ENCODE results near the gene RTN4R.

RTN4R gene

GRCh38 chr22:20211997-20212753 lies 55.9 kb downstream of the RTN4R start:
- DNase-seq = no peak

- no peak for DNase-seq
Observed at GRCh38 chr22:20211409-20211996, 56.6 kb downstream of the RTN4R start.

- DNase-seq = no peak
Observed at GRCh38 chr22:20210473-20211059, 57.6 kb downstream of the RTN4R start.

- DNase-seq = no peak
Observed at GRCh38 chr22:20209761-20210250, 58.3 kb downstream of the RTN4R start.

GRCh38 chr22:20208713-20209310 lies 59.3 kb downstream of the RTN4R start:
- DNase-seq = no peak

GRCh38 chr22:20207277-20208025 lies 60.7 kb downstream of the RTN4R start:
- DNase-seq = no peak

GRCh38 chr22:20206709-20207215 lies 61.4 kb downstream of the RTN4R start:
- peak; percentile 6 for DNase-seq

GRCh38 chr22:20205964-20206708 lies 62.0 kb downstream of the RTN4R start:
- peak; percentile 84 for DNase-seq

- DNase-seq = no peak
Observed at GRCh38 chr22:20205464-20205963, 62.6 kb downstream of the RTN4R start.

GRCh38 chr22:20204806-20205205 lies 63.3 kb downstream of the RTN4R start:
- DNase-seq = no peak

GRCh38 chr22:20204311-20204710 lies 63.8 kb downstream of the RTN4R start:
- no peak for DNase-seq

GRCh38 chr22:20203552-20204201 lies 64.4 kb downstream of the RTN4R start:
- DNase-seq = no peak

GRCh38 chr22:20203142-20203551 lies 65.0 kb downstream of the RTN4R start:
- no peak for DNase-seq

GRCh38 chr22:20201837-20202392 lies 66.2 kb downstream of the RTN4R start:
- DNase-seq = no peak

GRCh38 chr22:20199906-20200305 lies 68.2 kb downstream of the RTN4R start:
- DNase-seq = no peak

GRCh38 chr22:20199413-20199842 lies 68.7 kb downstream of the RTN4R start:
- no peak for DNase-seq

GRCh38 chr22:20198557-20199319 lies 69.4 kb downstream of the RTN4R start:
- no peak for DNase-seq

- DNase-seq = no peak
Observed at GRCh38 chr22:20197407-20198030, 70.6 kb downstream of the RTN4R start.

GRCh38 chr22:20196094-20196842 lies 71.8 kb downstream of the RTN4R start:
- no peak for DNase-seq
